Upper lobe of right lung (tissue), 1 donor: ENCODE data around the gene CEACAM18. TPM values are rescaled to one million over a fixed set of nuclear protein-coding genes. Genes with fewer than 3 reads are reported as not detected.
"Not testable (repeated sequence)": the region's sequence is repeated elsewhere in the genome, so short reads cannot be mapped to it uniquely, and the experiment has no call there.

ENCODE experiments used
- ATAC-seq: fragments of 200-7000 bp; cut with Tn5 transposase; one replicate; pipeline ENCODE4 v1.9.1; 2020; ENCODE audit warnings: mild to moderate bottlenecking, moderate library complexity
- DNase-seq: peaks from one replicate; pipeline ENCODE4 v3.0.0-alpha.2; 2020
- H3K27ac ChIP-seq: fragments of 200-600 bp; one replicate; pipeline ENCODE4 v1.8.0; 2022
- H3K27me3 ChIP-seq: fragments of 200-600 bp; one replicate; pipeline ENCODE4 v1.8.0; 2022; ENCODE audit warnings: mild to moderate bottlenecking
- H3K36me3 ChIP-seq: fragments of 200-600 bp; one replicate; pipeline ENCODE4 v1.8.0; 2022
- H3K4me1 ChIP-seq: fragments of 200-600 bp; one replicate; pipeline ENCODE4 v1.8.0; 2022
- H3K4me3 ChIP-seq: fragments of 200-600 bp; one replicate; pipeline ENCODE4 v1.8.0; 2022; ENCODE audit warnings: mild to moderate bottlenecking
- H3K9me3 ChIP-seq: fragments of 200-600 bp; one replicate; pipeline ENCODE4 v1.8.0; 2022
- intact Hi-C: fragments of 100-400 bp; cut with DNase I; formaldehyde crosslinking; loops from one replicate; pipeline ENCODE4 v1.11.0; 2022
- total RNA-seq: library from RNA; stranded (reverse); fragmentation: NEBNext Ultra II Directional; extraction: Animal tissue kit (Norgen Biotek cat#: 25700); gene quantifications from one replicate; pipeline ENCODE4 v1.2.1, GENCODE V29; 2021
- TF ChIP-seq, protein P1 (sequence below): fragments of 200-600 bp; IDR thresholded peaks from one replicate; pipeline ENCODE4 v1.8.0; 2022; ENCODE audit warnings: antibody characterized with exemption
- donor health status: DM: no; HTN: yes; CAD: no; lungs with severe emphysema.

CEACAM18 gene
- total RNA-seq, 1 donor from 2014 or later = not detected

DNA sequence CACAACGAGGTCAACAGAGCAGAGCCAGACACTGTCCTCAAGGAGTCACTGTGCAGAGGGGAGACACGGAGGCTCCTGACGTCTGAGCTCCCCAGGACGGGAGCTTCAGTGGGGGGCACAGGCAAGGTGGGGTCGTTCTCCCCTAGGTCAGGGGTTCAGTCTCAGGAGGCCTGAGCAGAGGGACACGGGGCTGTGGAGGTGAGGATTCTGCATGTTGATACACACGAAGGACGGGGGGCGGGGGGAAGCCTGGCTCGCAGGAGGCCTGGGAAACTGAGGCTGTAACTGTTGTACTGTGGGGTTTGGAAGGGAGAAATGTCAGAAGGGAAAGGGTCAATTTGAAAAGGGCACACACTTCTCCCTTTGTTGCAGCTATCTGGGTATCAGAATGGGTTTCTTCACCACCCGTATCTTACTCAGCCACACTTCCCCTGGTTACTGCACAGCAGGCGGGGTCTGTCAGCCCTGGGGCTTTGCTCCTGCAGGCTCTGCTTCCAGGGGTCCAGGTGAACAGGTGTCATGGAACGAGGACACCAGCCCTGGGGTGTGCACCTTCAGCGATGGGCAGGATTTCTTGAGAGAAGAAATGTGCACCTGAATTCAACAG is 19.3 kb upstream of the CEACAM18 start:
- Histone ChIP-seq H3K4me3 (no peak overlapping the region), H3K27ac (no peak overlapping the region), H3K27me3 (peaks cover 19% of the 10 kb centered on the region), H3K9me3 (no peaks in the 10 kb centered on the region), H3K36me3 (no peaks in the 10 kb centered on the region), H3K4me1 (no peaks in the 10 kb centered on the region)
- TF ChIP-seq, protein P1, sequence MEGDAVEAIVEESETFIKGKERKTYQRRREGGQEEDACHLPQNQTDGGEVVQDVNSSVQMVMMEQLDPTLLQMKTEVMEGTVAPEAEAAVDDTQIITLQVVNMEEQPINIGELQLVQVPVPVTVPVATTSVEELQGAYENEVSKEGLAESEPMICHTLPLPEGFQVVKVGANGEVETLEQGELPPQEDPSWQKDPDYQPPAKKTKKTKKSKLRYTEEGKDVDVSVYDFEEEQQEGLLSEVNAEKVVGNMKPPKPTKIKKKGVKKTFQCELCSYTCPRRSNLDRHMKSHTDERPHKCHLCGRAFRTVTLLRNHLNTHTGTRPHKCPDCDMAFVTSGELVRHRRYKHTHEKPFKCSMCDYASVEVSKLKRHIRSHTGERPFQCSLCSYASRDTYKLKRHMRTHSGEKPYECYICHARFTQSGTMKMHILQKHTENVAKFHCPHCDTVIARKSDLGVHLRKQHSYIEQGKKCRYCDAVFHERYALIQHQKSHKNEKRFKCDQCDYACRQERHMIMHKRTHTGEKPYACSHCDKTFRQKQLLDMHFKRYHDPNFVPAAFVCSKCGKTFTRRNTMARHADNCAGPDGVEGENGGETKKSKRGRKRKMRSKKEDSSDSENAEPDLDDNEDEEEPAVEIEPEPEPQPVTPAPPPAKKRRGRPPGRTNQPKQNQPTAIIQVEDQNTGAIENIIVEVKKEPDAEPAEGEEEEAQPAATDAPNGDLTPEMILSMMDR = no peak
- intact Hi-C loops = no loop called here
- no peak for ATAC-seq
- DNase-seq = no peak

DNA sequence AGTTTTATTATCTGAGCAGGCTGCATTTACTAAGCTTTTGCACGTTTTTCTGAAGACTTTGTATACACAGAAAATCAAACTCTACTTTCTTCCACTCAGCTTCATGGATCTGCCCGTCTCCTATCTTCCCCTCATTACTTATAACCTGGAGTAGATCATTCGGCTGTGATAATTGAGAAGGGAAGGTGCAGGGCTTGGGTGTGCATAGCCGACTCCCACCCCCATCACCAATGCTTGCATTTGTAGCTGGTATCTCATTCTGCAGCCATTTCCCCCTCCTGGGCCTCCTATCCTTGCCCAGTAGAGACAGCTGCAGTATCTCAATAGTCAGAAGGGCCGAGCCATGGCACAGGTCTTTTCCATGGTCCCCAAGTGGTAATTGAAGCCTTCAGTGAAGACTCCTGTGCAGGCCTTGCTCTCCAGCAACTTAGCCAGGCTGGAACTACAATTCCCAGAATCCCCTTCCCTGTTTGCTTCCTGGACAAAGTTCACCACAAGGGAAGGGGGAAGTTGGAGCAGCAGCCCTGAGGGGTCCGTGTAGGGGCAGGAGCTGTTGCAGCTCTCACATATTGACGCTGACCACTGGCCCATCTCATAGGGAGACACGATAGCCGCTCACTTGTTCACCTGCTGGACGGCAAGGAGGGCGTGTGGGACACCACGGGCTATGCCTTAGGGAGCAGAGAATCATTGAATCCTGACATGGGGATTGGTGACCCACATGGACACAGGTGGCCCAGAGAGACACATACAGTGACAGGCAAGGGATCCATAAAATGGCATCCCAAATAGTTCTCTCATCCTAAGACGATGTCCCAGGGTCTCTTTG is 18.0 kb upstream of the CEACAM18 start:
- no peak overlapping the region for H3K27ac ChIP-seq
- peaks cover 24% of the 10 kb centered on the region for H3K27me3 ChIP-seq
- intact Hi-C loops = no loop called here
- peak overlapping the region; percentile 23 for H3K4me3 ChIP-seq
- TF ChIP-seq, protein P1 = no peak
- H3K9me3 ChIP-seq = no peaks in the 10 kb centered on the region
- no peaks in the 10 kb centered on the region for H3K36me3 ChIP-seq
- no peak for DNase-seq
- peak; percentile 31 for ATAC-seq
- H3K4me1 ChIP-seq = no peaks in the 10 kb centered on the region

DNA sequence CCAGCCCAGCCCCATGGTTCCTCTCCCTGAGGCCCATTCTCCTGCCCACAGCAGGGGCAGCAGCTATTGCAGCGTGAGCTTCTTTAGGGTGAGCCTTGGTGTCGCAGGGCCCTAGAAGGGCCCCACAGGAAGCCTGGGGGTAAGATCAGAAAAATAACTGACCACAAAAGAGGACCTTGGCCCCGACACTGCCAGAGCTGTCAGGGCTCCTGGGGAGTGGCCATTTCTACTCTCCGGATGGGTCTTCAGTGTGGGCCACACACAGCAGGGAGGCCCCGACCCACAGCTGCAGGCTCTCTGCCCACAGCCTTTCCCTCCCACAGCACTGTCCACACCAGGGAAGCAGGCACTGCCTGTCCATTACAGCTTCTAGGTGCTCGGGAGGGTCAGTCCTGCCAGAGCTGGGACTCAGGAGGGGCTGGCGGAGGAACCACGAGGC is 16.6 kb upstream of the CEACAM18 start:
- TF ChIP-seq, protein P1 = no peak
- H3K36me3 ChIP-seq = no peaks in the 10 kb centered on the region
- DNase-seq (no peak), ATAC-seq (peak; percentile 45)
- intact Hi-C loops = no loop called here
- H3K27me3 ChIP-seq = peaks cover 24% of the 10 kb centered on the region
- no peak overlapping the region for H3K27ac ChIP-seq
- no peaks in the 10 kb centered on the region for H3K4me1 ChIP-seq
- no peak overlapping the region for H3K4me3 ChIP-seq
- H3K9me3 ChIP-seq = no peaks in the 10 kb centered on the region

DNA sequence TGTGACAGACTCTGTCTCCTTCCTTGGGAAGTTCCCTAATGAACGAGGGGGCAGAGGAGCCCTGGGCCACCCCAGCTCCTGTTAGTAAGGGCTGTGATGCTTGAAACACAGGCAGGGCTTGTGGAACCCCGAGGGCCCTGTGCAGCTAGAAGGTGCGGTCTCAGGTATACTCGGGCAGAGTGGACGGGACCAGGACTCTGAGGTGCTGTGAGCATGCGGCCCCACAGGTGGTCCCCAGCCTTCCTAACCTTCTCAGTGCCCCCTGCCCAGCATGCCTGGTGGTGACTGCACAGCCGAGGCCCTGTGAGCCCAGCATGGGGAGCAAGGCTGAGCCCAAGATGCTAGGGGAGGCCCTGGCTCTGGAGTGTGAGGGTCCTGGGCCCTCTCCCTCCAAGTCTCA is 16.1 kb upstream of the CEACAM18 start:
- ATAC-seq (no peak), DNase-seq (no peak)
- Histone ChIP-seq H3K4me3 (no peak overlapping the region), H3K27ac (no peak overlapping the region), H3K4me1 (no peaks in the 10 kb centered on the region), H3K36me3 (no peaks in the 10 kb centered on the region), H3K27me3 (peaks cover 24% of the 10 kb centered on the region), H3K9me3 (no peaks in the 10 kb centered on the region)
- TF ChIP-seq, protein P1 = no peak
- intact Hi-C loops = no loop called here

DNA sequence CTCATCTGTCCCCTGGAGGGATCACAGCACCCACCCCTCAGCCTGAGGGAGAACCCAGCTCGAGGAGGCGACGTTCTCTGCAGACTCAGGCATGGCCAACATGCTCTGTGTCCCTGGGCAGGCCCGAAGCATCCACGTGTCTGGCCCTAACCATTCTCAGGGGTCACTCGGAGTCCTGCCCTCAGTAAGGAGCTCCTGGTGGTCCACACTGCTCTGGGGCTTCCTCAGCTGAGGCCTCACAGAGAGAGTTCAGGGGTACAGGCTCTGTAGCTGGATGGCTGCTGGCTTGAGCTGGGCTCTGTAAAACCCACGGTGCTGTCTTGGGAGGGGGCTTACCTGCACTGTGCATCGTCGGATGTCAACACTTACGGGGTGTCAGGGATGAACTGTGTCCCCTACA is 15.7 kb upstream of the CEACAM18 start:
- TF ChIP-seq, protein P1 = no peak
- Histone ChIP-seq H3K27me3 (peaks cover 24% of the 10 kb centered on the region), H3K36me3 (no peaks in the 10 kb centered on the region), H3K27ac (no peak overlapping the region), H3K4me1 (no peaks in the 10 kb centered on the region), H3K9me3 (no peaks in the 10 kb centered on the region), H3K4me3 (no peak overlapping the region)
- intact Hi-C loops = no loop called here
- ATAC-seq (no peak), DNase-seq (no peak)

DNA sequence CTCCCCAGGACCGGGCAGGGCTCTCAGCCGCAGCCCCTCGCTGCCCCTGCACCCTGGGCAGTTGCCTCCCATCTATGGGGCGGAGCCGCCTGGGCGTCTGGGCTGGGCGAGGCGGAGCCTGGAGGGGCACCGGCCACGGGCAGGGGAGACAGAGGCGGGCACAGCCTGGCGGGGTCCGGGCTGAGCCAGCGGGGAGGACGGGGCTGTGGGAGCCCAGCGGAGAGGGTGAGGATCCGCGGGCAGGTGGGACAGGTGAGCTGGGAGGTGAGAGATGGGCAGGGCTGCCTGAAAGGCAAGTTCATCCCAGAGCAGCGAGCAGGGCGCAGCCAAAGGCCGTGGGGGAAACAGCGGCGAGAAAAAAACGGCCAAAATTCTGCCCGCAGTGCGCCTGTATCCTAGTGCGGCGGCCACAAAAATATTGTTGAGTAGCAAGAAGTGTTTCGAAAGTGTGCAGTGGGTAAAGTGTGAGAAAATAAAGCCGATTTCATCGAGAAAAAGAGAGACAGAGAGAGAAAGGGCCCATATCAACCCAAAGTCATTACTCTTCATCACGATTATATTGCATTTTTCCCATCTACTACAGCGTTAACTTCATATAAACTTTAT is 14.3 kb upstream of the CEACAM18 start:
- H3K4me1 ChIP-seq, DNase-seq, H3K36me3 ChIP-seq, H3K9me3 ChIP-seq, intact Hi-C loops, H3K4me3 ChIP-seq, H3K27ac ChIP-seq: not testable (repeated sequence)
- H3K27me3 ChIP-seq = peaks cover 24% of the 10 kb centered on the region
- peak; percentile 42 for ATAC-seq
